ENCODE data around the gene COBL. TPM values are rescaled to one million over a fixed set of nuclear protein-coding genes. Genes with fewer than 3 reads are reported as not detected.

Gene COBL
- total RNA-seq, 1 experiment from 2014 or later: 8.6 TPM

DNA sequence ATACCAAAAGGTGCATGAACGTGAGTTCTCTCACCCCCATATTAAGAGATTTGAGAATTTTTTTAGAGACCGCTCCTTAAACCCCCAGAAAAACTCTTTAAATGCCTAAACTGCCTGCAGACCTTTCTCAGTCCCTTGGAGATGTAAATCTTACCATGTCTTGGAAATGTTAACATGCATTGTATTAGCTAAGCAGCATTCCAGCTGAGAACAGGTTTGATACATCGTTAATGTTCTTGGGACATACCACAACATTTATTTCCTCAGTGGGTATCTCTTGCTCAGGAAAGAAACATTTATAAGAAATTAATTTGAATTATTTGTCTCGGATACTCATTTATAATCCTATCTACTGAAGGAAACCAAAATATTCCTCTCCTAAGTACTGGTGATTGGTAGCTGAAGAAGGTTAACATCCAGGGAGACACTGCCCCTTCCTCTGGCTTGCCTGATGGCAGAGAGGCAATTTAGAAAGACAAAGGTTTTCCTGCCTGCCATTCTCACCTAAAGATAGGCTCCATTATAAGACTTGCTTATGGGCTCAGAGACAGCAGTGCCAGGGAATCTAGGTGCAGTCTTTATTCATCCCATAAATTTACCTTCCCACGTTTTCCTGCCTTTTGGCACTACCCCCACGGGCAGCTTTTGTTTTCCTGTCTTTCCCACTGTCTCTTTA is 141.2 kb downstream of the COBL start:
- no peak overlapping the region for H3K27ac ChIP-seq (ENCODE audit: low read length)
- no peaks in the 10 kb centered on the region for H3K9me2 ChIP-seq (replicated peaks; ENCODE audit: low read length)
- H3K36me3 ChIP-seq (ENCODE audit: low read depth, low read length): no peaks in the 10 kb centered on the region
- no peaks in the 10 kb centered on the region for H3K79me2 ChIP-seq (ENCODE audit: low read length)
- H3K9ac ChIP-seq (ENCODE audit: low read length): no peak overlapping the region
- ATAC-seq (peak; percentile 31), DNase-seq (no peak)
- H2AFZ ChIP-seq (ENCODE audit: low read length): 0 out of 2 replicates have a peak overlapping the region, but pooled peaks have one; percentile 37
- H3K4me1 ChIP-seq (ENCODE audit: insufficient read depth, low read length): peaks cover 14% of the 10 kb centered on the region
- no TSS peak for BruUV-seq (replicated peaks)
- H3K4me3 ChIP-seq (ENCODE audit: low read length): no peak overlapping the region
- ChIA-PET POLR2A (ENCODE audit: unreplicated experiment) (no interaction called here), CTCF (no interaction called here)
- no peaks in the 10 kb centered on the region for H3K9me3 ChIP-seq (ENCODE audit: low read length)
- H3F3A ChIP-seq (ENCODE audit: low read length, unreplicated experiment): no peaks in the 10 kb centered on the region
- TF ChIP-seq EZH2 (IDR thresholded peaks at IDR 0.05; ENCODE audit: low read length, unreplicated experiment): no peak
- no peaks in the 10 kb centered on the region for H3K27me3 ChIP-seq (ENCODE audit: low read length)
- intact Hi-C loops (cut with micrococcal nuclease): no loop called here
- peak overlapping the region; percentile 58; the same call in 1 of the 2 replicates for H3K4me2 ChIP-seq (ENCODE audit: low read length)
- H4K20me1 ChIP-seq (ENCODE audit: low read length): no peaks in the 10 kb centered on the region

DNA sequence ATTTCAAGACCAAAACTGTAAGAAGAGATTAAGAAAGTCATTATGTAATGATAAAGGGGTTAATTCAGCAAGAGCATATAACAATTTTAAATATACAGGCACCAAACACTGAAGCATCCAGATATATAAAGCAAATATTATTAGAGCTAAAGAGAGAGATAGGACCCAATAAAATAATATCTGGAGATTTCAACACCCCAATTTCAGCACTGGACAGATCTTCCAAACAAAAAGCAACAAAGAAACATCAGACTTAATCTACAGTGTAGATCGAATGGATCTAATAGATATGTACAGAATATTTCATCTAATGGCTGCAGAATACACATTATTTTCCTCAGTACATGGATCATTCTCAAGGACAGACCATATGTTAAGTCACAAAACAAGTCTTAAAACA is 151.3 kb downstream of the COBL start:
- ATAC-seq (no peak), DNase-seq (no peak)
- no peaks in the 10 kb centered on the region for H3K27me3 ChIP-seq (ENCODE audit: low read length)
- H3K9ac ChIP-seq (ENCODE audit: low read length): no peak overlapping the region
- H3K9me3 ChIP-seq (ENCODE audit: low read length): no peaks in the 10 kb centered on the region
- no peak overlapping the region for H3K27ac ChIP-seq (ENCODE audit: low read length)
- no peaks in the 10 kb centered on the region; the same call in 1 of the 2 replicates for H4K20me1 ChIP-seq (ENCODE audit: low read length)
- no peak overlapping the region for H3K4me3 ChIP-seq (ENCODE audit: low read length)
- H3K36me3 ChIP-seq (ENCODE audit: low read depth, low read length): no peaks in the 10 kb centered on the region
- H3K4me1 ChIP-seq (ENCODE audit: insufficient read depth, low read length): no peaks in the 10 kb centered on the region; the same call in 1 of the 2 replicates
- ChIA-PET POLR2A (ENCODE audit: unreplicated experiment) (no interaction called here), CTCF (no interaction called here)
- intact Hi-C loops (cut with micrococcal nuclease): no loop called here
- H2AFZ ChIP-seq (ENCODE audit: low read length): no peak overlapping the region
- TF ChIP-seq EZH2 (IDR thresholded peaks at IDR 0.05; ENCODE audit: low read length, unreplicated experiment) (no peak), EZH2phosphoT487 (IDR thresholded peaks at IDR 0.05; ENCODE audit: borderline replicate concordance, low read length) (no peak)
- TF ChIP-seq, protein P1, sequence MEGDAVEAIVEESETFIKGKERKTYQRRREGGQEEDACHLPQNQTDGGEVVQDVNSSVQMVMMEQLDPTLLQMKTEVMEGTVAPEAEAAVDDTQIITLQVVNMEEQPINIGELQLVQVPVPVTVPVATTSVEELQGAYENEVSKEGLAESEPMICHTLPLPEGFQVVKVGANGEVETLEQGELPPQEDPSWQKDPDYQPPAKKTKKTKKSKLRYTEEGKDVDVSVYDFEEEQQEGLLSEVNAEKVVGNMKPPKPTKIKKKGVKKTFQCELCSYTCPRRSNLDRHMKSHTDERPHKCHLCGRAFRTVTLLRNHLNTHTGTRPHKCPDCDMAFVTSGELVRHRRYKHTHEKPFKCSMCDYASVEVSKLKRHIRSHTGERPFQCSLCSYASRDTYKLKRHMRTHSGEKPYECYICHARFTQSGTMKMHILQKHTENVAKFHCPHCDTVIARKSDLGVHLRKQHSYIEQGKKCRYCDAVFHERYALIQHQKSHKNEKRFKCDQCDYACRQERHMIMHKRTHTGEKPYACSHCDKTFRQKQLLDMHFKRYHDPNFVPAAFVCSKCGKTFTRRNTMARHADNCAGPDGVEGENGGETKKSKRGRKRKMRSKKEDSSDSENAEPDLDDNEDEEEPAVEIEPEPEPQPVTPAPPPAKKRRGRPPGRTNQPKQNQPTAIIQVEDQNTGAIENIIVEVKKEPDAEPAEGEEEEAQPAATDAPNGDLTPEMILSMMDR (conservative IDR thresholded peaks at IDR 0.05; ENCODE audit: low read depth, low read length): no peak
- BruUV-seq (replicated peaks): no TSS peak
- no peaks in the 10 kb centered on the region for H3K79me2 ChIP-seq (ENCODE audit: low read length)
- H3K4me2 ChIP-seq (ENCODE audit: low read length): no peak overlapping the region
- H3F3A ChIP-seq (ENCODE audit: low read length, unreplicated experiment): no peaks in the 10 kb centered on the region
- H3K9me2 ChIP-seq (replicated peaks; ENCODE audit: low read length): no peaks in the 10 kb centered on the region

DNA sequence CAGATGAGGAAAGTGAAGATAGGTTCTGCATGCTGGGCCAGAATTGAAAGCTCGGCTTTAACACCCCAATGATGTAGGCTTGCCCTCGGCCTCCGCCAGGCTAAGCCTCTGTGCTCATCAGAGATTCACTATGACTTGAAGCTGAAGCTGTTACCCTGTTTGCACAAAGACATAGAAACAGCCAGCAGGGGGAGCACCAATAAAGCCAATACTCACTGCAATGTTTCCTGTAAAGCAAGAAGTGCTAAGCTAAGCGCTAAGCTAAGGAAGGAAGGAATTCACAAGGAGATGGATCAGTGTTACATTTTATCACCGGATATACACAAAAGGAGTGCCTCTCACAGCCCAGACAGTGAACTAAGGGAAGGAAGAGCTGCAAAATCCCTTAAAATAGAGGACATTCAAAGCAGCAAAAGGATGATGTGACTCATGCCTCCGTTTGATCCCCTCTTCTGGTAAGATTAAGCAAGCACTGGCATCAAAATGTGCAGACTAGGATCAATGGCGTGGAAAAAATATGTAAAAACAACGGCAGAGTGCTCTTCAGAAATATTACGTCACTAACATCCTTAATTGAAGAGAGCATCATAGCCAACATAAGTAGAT is 153.8 kb downstream of the COBL start:
- ChIA-PET CTCF (interaction anchor here (0.5 to 1.6 kb wide), 27 partner anchors 10 to 1070 kb away, joined by 3 to 50 read pairs (median 5); no protein-coding TSS in a partner anchor), POLR2A (ENCODE audit: unreplicated experiment) (no interaction called here)
- intact Hi-C loops (cut with micrococcal nuclease): loop anchor here (1.0 to 2.0 kb wide), 5 partner anchors 62 to 265 kb away; no protein-coding TSS in a partner anchor
- no peak overlapping the region for H3K9ac ChIP-seq (ENCODE audit: low read length)
- H4K20me1 ChIP-seq (ENCODE audit: low read length): no peaks in the 10 kb centered on the region; the same call in 1 of the 2 replicates
- H3K9me3 ChIP-seq (ENCODE audit: low read length): no peaks in the 10 kb centered on the region
- H3K4me2 ChIP-seq (ENCODE audit: low read length): peak overlapping the region; percentile 38
- H3F3A ChIP-seq (ENCODE audit: low read length, unreplicated experiment): no peaks in the 10 kb centered on the region
- H3K4me3 ChIP-seq (ENCODE audit: low read length): no peak overlapping the region
- TF ChIP-seq EZH2phosphoT487 (IDR thresholded peaks at IDR 0.05; ENCODE audit: borderline replicate concordance, low read length) (no peak), EZH2 (IDR thresholded peaks at IDR 0.05; ENCODE audit: low read length, unreplicated experiment) (no peak)
- TF ChIP-seq, protein P1 (conservative IDR thresholded peaks at IDR 0.05; ENCODE audit: low read depth, low read length): peak; percentile 94
- no peaks in the 10 kb centered on the region for H3K9me2 ChIP-seq (replicated peaks; ENCODE audit: low read length)
- no peaks in the 10 kb centered on the region for H3K36me3 ChIP-seq (ENCODE audit: low read depth, low read length)
- BruUV-seq (replicated peaks): no TSS peak
- no peaks in the 10 kb centered on the region for H3K79me2 ChIP-seq (ENCODE audit: low read length)
- H2AFZ ChIP-seq (ENCODE audit: low read length): no peak overlapping the region
- DNase-seq (peak; percentile 90), ATAC-seq (peak; percentile 96)
- no peak overlapping the region for H3K27ac ChIP-seq (ENCODE audit: low read length)
- no peaks in the 10 kb centered on the region for H3K27me3 ChIP-seq (ENCODE audit: low read length)
- H3K4me1 ChIP-seq (ENCODE audit: insufficient read depth, low read length): no peaks in the 10 kb centered on the region; the same call in 1 of the 2 replicates

Measured in PC-3 (cell line).